GM12878 (cell line): Measurements from ENCODE around the gene CASS4. TPM values are rescaled to one million over a fixed set of nuclear protein-coding genes. Genes with fewer than 3 reads are reported as not detected.

Source experiments
- ATF2 ChIP-seq: IDR thresholded peaks from 2 replicates; pipeline ENCODE4 v1.6.1; 2012; ENCODE audit warnings: low read length, inconsistent platforms
- ATF3 ChIP-seq: IDR thresholded peaks from 2 replicates; pipeline ENCODE4 v1.6.1; 2011; ENCODE audit warnings: low read depth, mild to moderate bottlenecking, low read length, moderate library complexity, borderline replicate concordance; ENCODE audit errors: extremely low read depth
- BHLHE40 ChIP-seq, 2 experiments: fragments of 450-650 bp in 1 of 2; IDR thresholded peaks; 2 replicates each; pipeline ENCODE4 v1.6.1; 2011 to 2017; ENCODE audit warnings: low read depth in 2 of 2, borderline replicate concordance in 1 of 2, improper control_type of control experiment in 1 of 2, low read length in 1 of 2, mild to moderate bottlenecking in 1 of 2
- CBFB ChIP-seq: IDR thresholded peaks from 2 replicates; pipeline ENCODE4 v1.6.1; 2016; ENCODE audit warnings: antibody characterized with exemption, low read depth
- EED ChIP-seq: sonication (generic); IDR thresholded peaks from 2 replicates; pipeline ENCODE4 v1.6.1; 2016; ENCODE audit warnings: antibody characterized with exemption, low read depth
- EP300 ChIP-seq, 2 experiments: fragments of 150-350 bp in 1 of 2; IDR thresholded peaks; 2 replicates each; pipeline ENCODE4 v1.6.1; 2011 to 2012; ENCODE audit warnings: low read depth in 2 of 2, low read length in 2 of 2, borderline replicate concordance in 1 of 2, improper control_type of control experiment in 1 of 2, inconsistent platforms in 1 of 2; ENCODE audit not compliant: control insufficient read depth in 1 of 2
- GABPA ChIP-seq: IDR thresholded peaks from 2 replicates; pipeline ENCODE4 v1.6.1; 2014; ENCODE audit warnings: antibody characterized with exemption, low read depth, mild to moderate bottlenecking, inconsistent platforms
- GATAD2B ChIP-seq: fragments of 450-650 bp; conservative IDR thresholded peaks from 2 replicates; pipeline ENCODE4 v1.6.1; 2017; ENCODE audit warnings: low read depth, mild to moderate bottlenecking, moderate library complexity
- HDAC2 ChIP-seq: fragments of 200-600 bp; sonication (generic); IDR thresholded peaks from 2 replicates; pipeline ENCODE4 v1.6.1; 2017
- HSF1 ChIP-seq: fragments of 150-350 bp; IDR thresholded peaks from 2 replicates; pipeline ENCODE4 v1.6.1; 2014; ENCODE audit warnings: mild to moderate bottlenecking, low read depth, low read length
- KAT2A ChIP-seq: conservative IDR thresholded peaks from 2 replicates; pipeline ENCODE4 v1.6.1; 2011; ENCODE audit warnings: low read depth, low read length; ENCODE audit not compliant: control insufficient read depth
- LARP7 ChIP-seq: fragments of 450-650 bp; IDR thresholded peaks from 2 replicates; pipeline ENCODE4 v1.6.1; 2017; ENCODE audit warnings: mild to moderate bottlenecking
- POLR2AphosphoS5 ChIP-seq: IDR thresholded peaks from 2 replicates; pipeline ENCODE4 v1.6.1; 2011; ENCODE audit warnings: mild to moderate bottlenecking, low read length, inconsistent platforms
- POU2F2 ChIP-seq: IDR thresholded peaks from 3 replicates; pipeline ENCODE4 v1.6.1; 2011; ENCODE audit warnings: low read depth, mild to moderate bottlenecking, low read length, borderline replicate concordance
- PRDM15 ChIP-seq: fragments of 450-650 bp; formaldehyde crosslinking; IDR thresholded peaks from 2 replicates; pipeline ENCODE4 v1.4.0; 2020; ENCODE audit warnings: mild to moderate bottlenecking, moderate library complexity
- SIN3A ChIP-seq: IDR thresholded peaks from 2 replicates; pipeline ENCODE4 v1.6.1; 2012; ENCODE audit warnings: low read depth, low read length, improper control_type of control experiment
- TAF1 ChIP-seq: IDR thresholded peaks from 2 replicates; pipeline ENCODE4 v1.6.1; 2011; ENCODE audit warnings: mild to moderate bottlenecking, low read depth, low read length, borderline replicate concordance
- TBL1XR1 ChIP-seq: IDR thresholded peaks from 2 replicates; pipeline ENCODE4 v1.6.1; 2012; ENCODE audit warnings: low read depth, low read length, improper control_type of control experiment
- ZNF592 ChIP-seq: fragments of 450-650 bp; IDR thresholded peaks from 2 replicates; pipeline ENCODE4 v1.6.1; 2017; ENCODE audit warnings: mild to moderate bottlenecking, moderate library complexity
- polyA plus RNA-seq, 11 experiments: library from polyadenylated mRNA; depleted of rRNA in 4 of 11; unstranded in 6 of 11; stranded (reverse) in 5 of 11; fragments of >200 nt; fragmentation: Nextera tagmentation in 4 of 11; fragmentation: Illumina TruSeq in 1 of 11; extraction: Ambion mirVana in 4 of 11; extraction: Trizol in 1 of 11; gene quantifications; 1 replicate in 1 of 11; 2 replicates in 10 of 11; pipeline versions ENCODE4 v1.2.1 to v1.2.3, GENCODE V29; 2011 to 2016; ENCODE audit warnings: inconsistent platforms in 2 of 11, missing spikeins in 2 of 11, low read depth in 1 of 11
- total RNA-seq, 4 experiments: library from RNA; depleted of rRNA in 3 of 4; stranded (reverse); fragments of >200 nt in 3 of 4; fragmentation: Illumina TruSeq in 1 of 4; extraction: Trizol in 1 of 4; gene quantifications; 2 replicates each; pipeline versions ENCODE4 v1.2.1 to v1.2.3, GENCODE V29; 2013 to 2021

The CASS4 gene
- total and polyA plus RNA-seq, 10 of the 15 experiments (the other 5 are each of a cell fraction or from before 2014, with no cell fraction given), result 0.04 to 0.24 (median 0.11) TPM; not detected in 1

- TF ChIP-seq ATF2, result peak; percentile 52; the same call in 1 of the 2 replicates
- peak; percentile 48 to 52; a peak in 2 of 4 replicates for TF ChIP-seq EP300 (IDR thresholded peaks at IDR 0.05; ENCODE audit: borderline replicate concordance in 1 of 2, control insufficient read depth in 1 of 2, low read depth in 2 of 2, low read length in 2 of 2)
- TF ChIP-seq HSF1, result no peak
- TF ChIP-seq KAT2A, result no peak
- no peak for TF ChIP-seq ATF3
- TF ChIP-seq TBL1XR1, result 0 out of 2 replicates have a peak, but pooled peaks have one; percentile 41
- TF ChIP-seq EED, result peak; percentile 68
- TF ChIP-seq LARP7, result no peak
- TF ChIP-seq BHLHE40 (IDR thresholded peaks at IDR 0.05; ENCODE audit: borderline replicate concordance in 1 of 2, low read depth in 2 of 2, low read length in 1 of 2), result peak; percentile 66 to 69
- TF ChIP-seq GABPA, result no peak
- TF ChIP-seq POLR2AphosphoS5, result no peak
- TF ChIP-seq GATAD2B, result no peak
- TF ChIP-seq CBFB, result peak; percentile 86
- TF ChIP-seq SIN3A, result no peak
- TF ChIP-seq TAF1, result no peak
- TF ChIP-seq HDAC2, result no peak
- TF ChIP-seq POU2F2, result no peak
- TF ChIP-seq ZNF592, result no peak
- TF ChIP-seq PRDM15 (CRISPR knock-in tag), result no peak
Observed at GRCh38 chr20:56440346-56441007, 28.4 kb downstream of the CASS4 start (continued).
